HG03280 (cell line): ENCODE measurements around the gene ATG4C.

Source experiments
- ATAC-seq: cut with Tn5 transposase; IDR thresholded peaks from one replicate; pipeline ENCODE4 v1.9.1; 2021; ENCODE audit warnings: mild to moderate bottlenecking, moderate library complexity; ENCODE audit not compliant: unreplicated experiment

Gene ATG4C

GRCh38 chr1:62836856-62837540 lies 53.1 kb downstream of the ATG4C start:
- no peak for ATAC-seq

GRCh38 chr1:62840555-62840954 lies 56.6 kb downstream of the ATG4C start:
- ATAC-seq = no peak

- peak; percentile 71 for ATAC-seq
Observed at GRCh38 chr1:62841587-62842169, 57.7 kb downstream of the ATG4C start.

- no peak for ATAC-seq
Observed at GRCh38 chr1:62844030-62844429, 60.1 kb downstream of the ATG4C start.

- ATAC-seq = no peak
Observed at GRCh38 chr1:62849031-62849430, 65.1 kb downstream of the ATG4C start.

- ATAC-seq = no peak
Observed at GRCh38 chr1:62852253-62852652, 68.3 kb downstream of the ATG4C start.

GRCh38 chr1:62856960-62857359 lies 73.0 kb downstream of the ATG4C start:
- no peak for ATAC-seq

GRCh38 chr1:62869217-62869754 lies 85.4 kb downstream of the ATG4C start:
- ATAC-seq = no peak

- ATAC-seq = no peak
Observed at GRCh38 chr1:62870148-62870547, 86.2 kb downstream of the ATG4C start.

GRCh38 chr1:62875676-62876075 lies 91.7 kb downstream of the ATG4C start:
- no peak for ATAC-seq

- no peak for ATAC-seq
Observed at GRCh38 chr1:62876535-62876934, 92.6 kb downstream of the ATG4C start.

GRCh38 chr1:62877579-62877978 lies 93.6 kb downstream of the ATG4C start:
- ATAC-seq = no peak

GRCh38 chr1:62879962-62880361 lies 96.0 kb downstream of the ATG4C start:
- no peak for ATAC-seq

GRCh38 chr1:62882201-62883104 lies 98.5 kb downstream of the ATG4C start:
- ATAC-seq = no peak

- ATAC-seq = no peak
Observed at GRCh38 chr1:62884156-62884740, 100.3 kb downstream of the ATG4C start.

GRCh38 chr1:62887799-62888507 lies 104.0 kb downstream of the ATG4C start:
- no peak for ATAC-seq

GRCh38 chr1:62891956-62892562 lies 108.1 kb downstream of the ATG4C start:
- no peak for ATAC-seq

GRCh38 chr1:62897788-62898187 lies 113.9 kb downstream of the ATG4C start:
- no peak for ATAC-seq

- no peak for ATAC-seq
Observed at GRCh38 chr1:62900566-62900965, 116.6 kb downstream of the ATG4C start.

GRCh38 chr1:62901650-62902049 lies 117.7 kb downstream of the ATG4C start:
- no peak for ATAC-seq
